ENCODE data around the gene ATP5MC2. TPM values are rescaled to one million over a fixed set of nuclear protein-coding genes. Genes with fewer than 3 reads are reported as not detected.
A peak's percentile ranks its signal among the peaks of the same experiment; 100 is the strongest.

ATP5MC2 gene
- total RNA-seq, 2 donors from 2014 or later: 346 to 392 TPM

DNA sequence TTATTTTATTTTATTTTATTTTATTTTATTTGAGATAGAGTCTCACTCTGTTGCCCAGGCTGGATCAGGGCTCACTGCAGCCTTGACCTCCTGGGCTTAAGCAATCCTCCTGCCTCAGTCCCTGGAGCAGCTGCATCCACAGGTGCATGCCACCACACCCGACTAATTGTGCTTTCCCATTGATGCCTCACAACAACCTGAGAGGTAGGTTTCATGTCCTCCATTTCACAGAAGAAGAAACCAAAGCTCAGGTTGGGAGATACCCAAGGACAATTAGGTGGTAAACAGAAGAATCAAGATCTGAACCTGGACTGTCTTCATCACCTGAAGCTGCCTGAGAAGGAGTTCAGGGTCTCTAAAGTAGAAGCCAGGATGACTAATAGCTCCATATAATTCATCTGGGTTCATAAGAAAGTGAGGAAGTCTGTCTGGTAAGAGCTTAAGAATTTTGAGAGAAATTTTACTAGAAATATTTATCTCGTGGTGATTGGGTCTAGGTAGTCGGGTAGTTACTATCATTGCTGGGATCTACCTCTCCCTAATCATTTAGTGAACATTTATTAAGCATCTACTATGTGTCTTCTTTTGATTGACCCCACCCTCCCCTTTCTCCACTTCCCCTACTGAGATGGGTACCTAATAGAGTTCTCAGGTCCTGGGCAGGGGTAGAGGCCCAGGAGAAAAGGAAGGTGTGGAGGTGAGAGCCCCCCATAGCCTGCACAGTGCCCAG is 23.2 kb upstream of the ATP5MC2 start:
- peaks cover 52% of the 10 kb centered on the region for H3K27me3 ChIP-seq
- intact Hi-C loops (cut with DNase I): no loop called here
- H3K9ac ChIP-seq (ENCODE audit: low read depth in 2 of 2, low read length in 2 of 2): no peak overlapping the region

DNA sequence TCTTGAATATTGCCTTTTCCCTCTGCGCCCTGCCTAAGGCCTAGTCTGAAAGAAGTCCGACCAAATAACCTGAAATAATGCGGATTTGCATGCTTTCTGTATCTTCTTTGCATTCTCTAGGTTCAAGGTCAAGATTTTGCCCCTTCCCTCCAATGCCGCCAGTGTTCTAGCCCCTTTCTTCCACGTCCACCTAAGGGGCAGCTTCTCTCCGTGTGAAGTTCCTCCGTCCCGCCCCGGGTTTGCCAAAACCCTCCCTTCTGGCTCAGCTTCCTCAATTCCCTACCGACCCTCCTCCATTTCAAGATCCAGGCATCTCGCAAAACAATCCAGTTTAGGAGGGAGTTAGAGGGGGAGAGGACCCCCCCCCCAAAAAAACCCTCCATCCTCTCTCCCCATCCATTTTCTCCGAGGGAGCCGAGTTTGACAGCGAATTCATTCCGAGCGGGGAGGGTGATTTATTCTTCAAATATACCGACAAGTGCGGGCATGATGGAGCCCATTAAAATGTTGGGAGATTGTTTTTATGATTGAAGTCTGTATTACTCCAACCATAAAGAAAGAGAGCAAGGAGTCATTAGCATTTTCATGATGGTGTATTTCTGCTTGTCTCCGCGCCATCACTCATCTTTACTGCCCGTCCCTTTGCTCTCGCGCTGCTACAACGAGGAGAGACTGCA is 20.9 kb upstream of the ATP5MC2 start:
- H3K9ac ChIP-seq (ENCODE audit: low read depth in 2 of 2, low read length in 2 of 2): peak overlapping the region in 1 of 2 donors; percentile 27
- H3K4me1 ChIP-seq: no peaks in the 10 kb centered on the region
- intact Hi-C loops (cut with DNase I): no loop called here
- H3K27ac ChIP-seq: no peak overlapping the region
- H3K9me3 ChIP-seq: no peaks in the 10 kb centered on the region
- H3K27me3 ChIP-seq: peaks cover 54% of the 10 kb centered on the region
- H3K4me3 ChIP-seq: no peak overlapping the region
- TF ChIP-seq, protein P1, sequence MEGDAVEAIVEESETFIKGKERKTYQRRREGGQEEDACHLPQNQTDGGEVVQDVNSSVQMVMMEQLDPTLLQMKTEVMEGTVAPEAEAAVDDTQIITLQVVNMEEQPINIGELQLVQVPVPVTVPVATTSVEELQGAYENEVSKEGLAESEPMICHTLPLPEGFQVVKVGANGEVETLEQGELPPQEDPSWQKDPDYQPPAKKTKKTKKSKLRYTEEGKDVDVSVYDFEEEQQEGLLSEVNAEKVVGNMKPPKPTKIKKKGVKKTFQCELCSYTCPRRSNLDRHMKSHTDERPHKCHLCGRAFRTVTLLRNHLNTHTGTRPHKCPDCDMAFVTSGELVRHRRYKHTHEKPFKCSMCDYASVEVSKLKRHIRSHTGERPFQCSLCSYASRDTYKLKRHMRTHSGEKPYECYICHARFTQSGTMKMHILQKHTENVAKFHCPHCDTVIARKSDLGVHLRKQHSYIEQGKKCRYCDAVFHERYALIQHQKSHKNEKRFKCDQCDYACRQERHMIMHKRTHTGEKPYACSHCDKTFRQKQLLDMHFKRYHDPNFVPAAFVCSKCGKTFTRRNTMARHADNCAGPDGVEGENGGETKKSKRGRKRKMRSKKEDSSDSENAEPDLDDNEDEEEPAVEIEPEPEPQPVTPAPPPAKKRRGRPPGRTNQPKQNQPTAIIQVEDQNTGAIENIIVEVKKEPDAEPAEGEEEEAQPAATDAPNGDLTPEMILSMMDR (IDR thresholded peaks at IDR 0.05): no peak
- H3K36me3 ChIP-seq: no peaks in the 10 kb centered on the region
- no peak for DNase-seq

More for the DNA sequence above, 23.2 kb upstream of the ATP5MC2 start:
- Histone ChIP-seq H3K36me3 (no peaks in the 10 kb centered on the region), H3K27ac (no peak overlapping the region), H3K9me3 (no peaks in the 10 kb centered on the region), H3K4me1 (no peaks in the 10 kb centered on the region), H3K4me3 (no peak overlapping the region)
- no peak for DNase-seq
- TF ChIP-seq, protein P1 (IDR thresholded peaks at IDR 0.05): no peak

DNA sequence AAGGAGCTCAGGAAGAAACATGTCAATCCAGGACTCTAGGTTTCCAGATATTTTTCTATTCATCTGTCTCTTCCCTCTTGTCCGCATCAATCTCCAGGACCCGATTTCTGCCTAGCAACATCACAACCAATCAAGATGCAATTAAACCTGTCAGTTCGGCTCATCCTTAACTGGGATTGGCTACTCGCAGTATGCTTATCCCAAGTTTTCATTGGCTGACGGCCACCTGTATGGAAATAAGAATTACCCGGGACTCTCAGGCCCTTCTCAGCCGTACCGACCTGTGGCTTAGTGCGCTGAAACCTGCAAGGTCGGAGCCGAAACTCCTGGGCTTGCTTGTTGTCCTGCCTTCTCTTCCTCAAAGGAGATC is 20.4 kb upstream of the ATP5MC2 start:
- intact Hi-C loops (cut with DNase I): no loop called here
- Histone ChIP-seq H3K27ac (no peak overlapping the region), H3K4me3 (no peak overlapping the region)

DNA sequence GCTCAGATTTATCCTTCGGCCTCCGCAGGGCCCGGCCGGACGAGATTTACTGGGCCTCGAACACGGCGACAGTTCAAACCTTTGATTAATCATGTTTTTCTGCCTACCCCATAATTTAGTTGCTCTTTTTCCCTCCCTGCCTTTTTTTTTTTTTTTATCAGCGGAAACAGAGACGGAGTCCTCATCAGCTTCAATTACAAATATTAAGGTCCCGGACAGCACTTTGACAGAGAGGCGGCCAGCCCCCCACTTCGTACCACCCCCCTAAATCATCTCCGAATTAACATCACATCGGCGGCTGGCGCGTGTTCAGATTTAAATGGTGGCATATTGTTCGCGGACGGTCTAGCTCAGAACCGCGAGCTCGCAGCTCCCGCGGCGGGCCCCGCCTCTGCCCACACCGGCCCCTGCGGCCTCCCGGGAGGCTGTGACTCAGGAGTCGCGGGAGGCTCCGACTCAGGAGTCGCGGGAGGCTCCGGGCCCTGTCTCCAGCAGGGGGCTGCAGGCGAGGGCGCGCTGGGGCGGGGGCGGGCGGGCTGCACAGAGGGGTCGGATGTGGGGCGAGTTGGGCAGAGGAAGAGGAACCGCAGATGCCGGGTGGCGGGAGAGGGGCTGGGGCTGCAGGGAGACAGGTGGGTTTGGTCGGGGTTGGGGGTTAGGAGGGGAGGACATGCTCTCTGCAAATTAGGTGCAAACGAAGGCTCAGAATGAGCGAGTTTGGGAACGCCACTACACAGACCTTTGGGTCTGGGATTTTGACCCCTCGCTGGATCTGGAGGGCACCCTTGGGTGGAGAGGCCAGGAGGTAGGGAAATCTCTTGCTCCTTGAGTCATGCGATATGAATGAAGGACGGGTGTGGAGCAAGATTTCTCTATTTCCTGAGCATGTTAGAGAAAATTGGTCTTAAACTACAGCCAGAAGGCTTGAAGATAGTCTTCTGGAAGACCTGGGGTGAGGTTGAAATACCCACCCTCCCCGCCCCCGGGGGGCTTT is 19.6 kb upstream of the ATP5MC2 start:
- TF ChIP-seq, protein P1 (IDR thresholded peaks at IDR 0.05): no peak
- Histone ChIP-seq H3K27me3 (peaks cover 54% of the 10 kb centered on the region), H3K27ac (no peak overlapping the region), H3K36me3 (no peaks in the 10 kb centered on the region), H3K4me3 (peak overlapping the region; percentile 4), H3K9me3 (no peaks in the 10 kb centered on the region), H3K9ac (ENCODE audit: low read depth in 2 of 2, low read length in 2 of 2) (no peak overlapping the region), H3K4me1 (no peaks in the 10 kb centered on the region)
- peak; percentile 25 for DNase-seq
- intact Hi-C loops (cut with DNase I): no loop called here

More for the DNA sequence above, 20.4 kb upstream of the ATP5MC2 start:
- Histone ChIP-seq H3K9me3 (no peaks in the 10 kb centered on the region), H3K9ac (ENCODE audit: low read depth in 2 of 2, low read length in 2 of 2) (peak overlapping the region in 1 of 2 donors; percentile 27), H3K27me3 (peaks cover 54% of the 10 kb centered on the region), H3K4me1 (no peaks in the 10 kb centered on the region), H3K36me3 (no peaks in the 10 kb centered on the region)
- TF ChIP-seq, protein P1 (IDR thresholded peaks at IDR 0.05): no peak
- peak; percentile 88 for DNase-seq

DNA sequence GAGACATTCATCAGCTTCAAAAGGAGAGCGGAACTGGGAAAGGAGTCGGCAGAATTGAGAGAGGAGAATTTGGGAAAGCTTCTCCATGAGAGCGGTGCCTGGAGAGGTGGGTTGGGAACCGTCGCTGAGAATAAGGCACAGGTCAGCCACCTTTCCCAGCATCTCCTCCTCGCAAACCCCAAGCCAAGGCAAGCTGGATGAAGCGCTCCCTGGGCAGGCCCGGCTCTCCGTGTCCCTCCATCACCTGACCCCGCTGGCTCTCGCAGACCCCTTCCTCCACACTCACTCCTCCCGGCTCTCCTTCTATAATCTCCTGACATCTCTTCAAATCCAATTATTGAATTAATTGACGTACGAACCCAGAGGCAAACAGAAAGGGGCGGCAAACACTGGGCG is 18.9 kb upstream of the ATP5MC2 start:
- no peak for DNase-seq
- Histone ChIP-seq H3K27ac (no peak overlapping the region), H3K4me1 (no peaks in the 10 kb centered on the region), H3K9me3 (no peaks in the 10 kb centered on the region), H3K4me3 (no peak overlapping the region), H3K27me3 (peaks cover 52% of the 10 kb centered on the region), H3K9ac (ENCODE audit: low read depth in 2 of 2, low read length in 2 of 2) (no peak overlapping the region), H3K36me3 (no peaks in the 10 kb centered on the region)
- TF ChIP-seq, protein P1 (IDR thresholded peaks at IDR 0.05): no peak
- intact Hi-C loops (cut with DNase I): no loop called here
